HG03442 (cell line): ENCODE measurements around the gene ITGA5.

ENCODE experiments used
- ATAC-seq: cut with Tn5 transposase; IDR thresholded peaks from one replicate; pipeline ENCODE4 v1.9.1; 2021; ENCODE audit warnings: mild to moderate bottlenecking, moderate library complexity; ENCODE audit not compliant: unreplicated experiment

The ITGA5 gene

DNA sequence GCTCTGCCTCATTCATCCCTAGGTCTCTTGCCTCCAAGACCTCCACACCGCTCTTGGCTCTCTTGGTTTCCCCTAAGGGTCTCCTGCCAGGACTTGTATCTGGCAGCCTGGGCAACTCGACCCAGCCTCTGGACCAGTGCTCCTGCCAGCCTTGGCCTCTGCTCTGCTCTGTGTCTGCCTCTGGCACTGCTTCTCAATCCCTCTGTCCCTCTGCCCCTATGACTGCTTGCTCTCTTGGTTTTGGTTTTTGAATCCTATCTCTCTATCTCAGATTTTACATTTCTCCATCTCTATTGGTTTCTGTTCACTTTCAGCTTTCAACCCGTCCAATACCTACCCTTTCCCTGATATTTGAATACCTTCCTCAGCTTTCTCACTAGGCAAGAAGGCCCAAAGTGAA is 6.3 kb downstream of the ITGA5 start:
- no peak for ATAC-seq

- no peak for ATAC-seq
Observed at GRCh38 chr12:54412348-54412747, 6.7 kb downstream of the ITGA5 start.

DNA sequence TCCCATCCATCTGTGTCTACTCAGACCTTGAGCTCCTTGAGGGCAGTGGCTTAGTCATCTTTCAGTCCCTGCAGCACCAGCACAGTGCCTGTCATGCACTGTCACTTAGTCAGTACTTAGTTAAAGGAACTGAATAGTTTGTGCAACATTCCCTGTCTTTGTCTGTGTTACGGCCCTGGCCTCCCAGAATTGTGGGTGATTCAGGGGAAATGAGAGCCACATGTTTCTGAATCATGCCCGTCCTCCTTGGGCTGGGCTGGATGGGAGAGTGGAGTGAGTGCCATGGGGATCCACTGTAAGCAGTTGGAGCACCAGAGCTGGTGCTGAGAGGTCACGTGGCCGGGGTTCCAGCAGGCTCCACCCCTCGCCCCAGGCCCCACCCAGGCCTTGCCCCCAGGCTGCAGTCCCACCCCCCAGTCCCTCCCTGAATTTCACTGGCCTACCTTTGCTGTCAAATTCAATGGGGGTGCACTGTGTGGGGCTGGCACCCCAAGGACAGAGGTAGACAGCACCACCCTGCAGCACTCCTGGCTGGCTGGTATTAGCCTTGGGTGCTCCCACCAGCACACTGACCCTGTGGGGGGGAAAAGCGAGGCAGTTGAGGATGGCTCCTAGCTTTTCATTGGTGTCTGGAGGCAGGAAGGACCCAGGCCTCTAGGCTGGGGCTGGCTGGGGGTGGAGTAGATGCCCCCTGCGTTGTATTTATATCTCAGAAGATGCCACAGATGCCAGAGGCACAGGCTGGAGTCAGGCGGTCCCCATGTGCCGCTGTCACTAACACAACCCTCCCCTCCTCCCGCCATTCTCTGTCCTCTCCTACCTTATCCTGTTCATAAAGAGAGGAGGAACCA is 7.5 kb downstream of the ITGA5 start:
- ATAC-seq = no peak

GRCh38 chr12:54409267-54409666 is 9.8 kb downstream of the ITGA5 start:
- ATAC-seq = no peak

DNA sequence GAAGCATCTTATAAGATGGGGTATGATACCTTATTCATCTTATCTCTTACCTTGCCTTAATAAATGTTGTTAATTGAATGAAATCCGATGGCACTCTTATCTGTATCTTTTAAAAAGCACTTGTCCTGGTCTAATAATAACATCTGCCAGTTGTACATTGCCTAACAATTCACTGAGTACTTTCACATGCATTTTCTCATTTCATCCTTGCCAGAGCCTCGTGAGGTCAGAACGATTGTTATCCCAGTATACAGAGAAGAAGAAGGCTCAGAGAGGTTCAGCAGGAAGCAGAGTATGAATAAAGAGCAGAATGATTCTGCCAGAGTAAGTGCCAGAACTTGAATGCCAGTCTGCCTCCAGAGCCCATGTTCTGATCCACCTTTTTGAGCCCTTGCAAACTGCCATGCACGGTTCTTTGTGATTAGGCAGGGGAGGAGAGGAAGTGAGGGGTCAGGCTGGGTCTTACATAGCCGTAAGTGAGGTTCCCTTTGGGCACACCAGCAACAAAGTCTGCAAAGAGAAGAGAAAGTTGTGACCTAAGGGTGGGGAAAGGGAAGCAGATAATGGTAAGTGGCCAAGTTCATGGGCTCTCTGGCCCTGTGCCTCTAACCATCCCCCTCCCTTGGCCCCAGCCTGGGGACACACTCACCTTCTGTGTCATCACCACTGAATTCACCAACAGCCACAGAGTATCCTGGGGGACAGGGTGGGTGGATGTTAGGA is 11.7 kb downstream of the ITGA5 start:
- no peak for ATAC-seq

- no peak for ATAC-seq
Observed at GRCh38 chr12:54405573-54405972, 13.5 kb downstream of the ITGA5 start.

DNA sequence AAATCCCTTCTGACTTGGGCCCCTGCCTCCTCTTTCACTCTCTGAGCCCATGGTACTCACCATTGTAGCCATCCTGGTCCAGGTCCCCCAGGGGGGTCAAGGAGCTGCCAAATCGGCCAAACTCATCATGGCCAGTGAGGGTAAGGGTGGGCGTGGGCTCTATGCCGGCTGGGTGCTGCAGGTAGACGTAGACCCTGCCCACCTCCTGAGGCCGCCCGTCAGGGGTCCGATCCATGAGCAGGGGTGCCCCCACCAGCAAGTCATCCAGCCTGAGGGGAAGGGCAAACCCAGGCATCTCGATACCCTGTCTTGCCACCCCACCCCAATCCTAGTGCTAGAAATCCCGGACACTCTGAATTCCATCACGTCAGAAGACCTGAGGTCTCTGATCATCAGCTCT is 14.0 kb downstream of the ITGA5 start:
- no peak for ATAC-seq

GRCh38 chr12:54404061-54405004 is 14.7 kb downstream of the ITGA5 start:
- no peak for ATAC-seq

DNA sequence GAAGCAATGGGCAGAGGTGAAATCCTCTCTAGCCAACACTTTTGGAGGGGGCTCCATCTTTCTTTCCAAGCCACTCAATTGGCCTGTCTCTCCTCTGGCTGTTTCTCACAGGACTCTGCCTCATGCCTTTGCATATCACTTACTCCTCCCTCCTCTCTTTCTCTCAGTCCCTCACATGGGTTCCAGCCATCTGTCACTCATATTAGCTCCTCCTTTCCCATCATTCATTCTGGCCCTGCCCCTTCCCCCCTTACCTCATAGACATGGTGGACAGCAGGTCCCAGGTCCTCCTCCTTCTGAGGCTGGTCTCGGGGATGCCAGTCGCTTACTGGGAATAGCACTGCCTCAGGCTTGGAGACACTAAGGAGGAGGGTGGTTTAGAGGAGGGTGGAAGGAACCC is 17.9 kb downstream of the ITGA5 start:
- ATAC-seq = no peak

DNA sequence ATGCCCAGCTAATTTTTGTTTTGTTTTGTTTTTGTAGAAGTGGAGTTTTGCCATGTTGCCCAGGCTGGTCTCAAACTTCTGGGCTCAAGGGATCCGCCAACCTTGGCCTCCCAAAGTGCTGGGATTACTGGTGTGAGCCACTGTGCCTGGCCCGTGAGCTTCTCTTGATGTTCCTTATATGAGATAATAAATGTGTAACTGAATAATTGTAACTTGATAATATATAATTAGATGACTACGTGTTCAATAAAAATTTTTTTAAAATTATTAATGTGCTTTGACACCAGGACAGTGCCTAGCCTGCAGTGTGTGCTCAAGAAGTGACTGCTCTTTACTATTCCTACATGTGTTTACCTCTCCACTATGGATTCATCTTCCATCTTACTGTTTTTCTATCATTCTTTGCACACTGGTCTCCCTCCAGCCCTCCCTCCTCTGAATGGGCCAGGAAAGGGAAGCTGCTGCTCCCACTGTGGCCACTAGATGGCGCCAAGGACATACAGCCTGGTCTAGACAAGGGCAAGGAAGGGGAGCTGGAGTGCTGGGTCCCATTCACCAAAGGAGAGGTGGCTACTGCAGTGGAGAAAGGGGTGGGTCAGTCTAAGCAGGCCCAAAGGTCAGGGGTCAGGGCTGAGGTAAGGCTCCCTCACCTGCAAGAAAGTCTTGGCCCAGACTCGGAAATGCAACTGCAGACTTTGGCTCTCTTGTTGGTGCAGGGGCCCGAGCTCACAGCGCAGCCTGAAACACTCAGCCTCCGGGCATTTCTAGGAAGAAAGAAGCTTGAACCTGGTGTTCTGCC is 19.9 kb downstream of the ITGA5 start:
- peak; percentile 79 for ATAC-seq

DNA sequence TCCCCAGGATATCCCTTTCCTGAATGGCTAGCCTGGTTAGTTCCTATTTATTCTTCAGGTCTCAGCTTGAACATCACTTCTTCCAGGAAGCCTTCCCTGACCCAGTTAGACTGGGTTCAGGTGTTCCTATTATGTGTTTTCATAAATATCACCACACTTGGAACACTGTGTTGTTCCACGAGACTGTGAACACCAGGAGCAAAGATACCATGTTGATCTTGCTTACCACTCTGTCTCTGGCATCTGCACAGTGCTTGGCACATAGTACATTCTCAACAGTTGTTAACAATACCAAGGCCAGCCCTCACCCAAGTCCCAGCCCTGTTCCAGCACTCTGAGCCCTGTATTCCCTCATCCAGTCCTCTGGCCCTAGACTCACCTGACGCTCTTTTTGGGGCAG is 20.8 kb downstream of the ITGA5 start:
- no peak for ATAC-seq

- no peak for ATAC-seq
Observed at GRCh38 chr12:54397157-54397556, 21.9 kb downstream of the ITGA5 start.

DNA sequence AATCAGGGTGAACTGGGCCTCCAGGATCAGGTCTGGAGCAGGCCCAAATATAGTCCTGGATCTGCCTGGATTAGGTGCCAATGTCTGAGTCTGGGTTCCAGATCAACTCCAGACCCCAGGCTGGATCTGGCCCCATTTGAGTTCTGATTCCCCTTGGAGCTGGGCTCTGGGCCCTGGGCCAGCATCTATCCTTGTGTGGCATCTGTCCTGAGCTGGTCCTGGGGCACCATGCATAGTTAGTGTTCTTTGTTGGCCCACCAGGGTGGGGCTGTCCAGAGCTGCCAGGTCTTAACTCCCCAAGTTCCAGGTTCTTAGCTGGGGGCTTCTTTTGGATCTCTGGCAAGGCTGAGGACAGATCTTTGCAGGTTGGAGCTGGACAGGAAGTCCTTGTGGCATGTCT is 23.5 kb downstream of the ITGA5 start:
- no peak for ATAC-seq

GRCh38 chr12:54394986-54395385 is 24.1 kb downstream of the ITGA5 start:
- ATAC-seq = no peak

GRCh38 chr12:54394281-54394719 is 24.8 kb downstream of the ITGA5 start:
- ATAC-seq = no peak

DNA sequence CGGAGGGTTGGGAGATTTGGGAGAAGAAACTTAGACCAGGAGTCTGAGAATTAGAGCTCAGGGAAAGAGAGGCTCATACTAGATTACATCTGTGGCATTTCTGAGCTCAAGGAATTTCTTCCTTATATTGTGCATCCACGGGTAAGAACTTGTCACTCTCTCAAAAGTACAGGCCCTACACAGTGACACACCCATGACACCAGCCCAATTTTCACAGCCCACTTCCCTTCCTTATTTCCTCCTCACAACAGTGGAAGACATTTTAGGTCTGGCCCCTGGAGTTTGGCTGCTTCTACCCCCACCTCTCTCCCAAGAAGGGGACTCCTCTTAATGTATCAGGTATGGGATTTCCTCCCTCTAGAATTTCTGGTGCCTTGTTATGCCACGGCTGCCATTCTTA is 25.3 kb downstream of the ITGA5 start:
- no peak for ATAC-seq

DNA sequence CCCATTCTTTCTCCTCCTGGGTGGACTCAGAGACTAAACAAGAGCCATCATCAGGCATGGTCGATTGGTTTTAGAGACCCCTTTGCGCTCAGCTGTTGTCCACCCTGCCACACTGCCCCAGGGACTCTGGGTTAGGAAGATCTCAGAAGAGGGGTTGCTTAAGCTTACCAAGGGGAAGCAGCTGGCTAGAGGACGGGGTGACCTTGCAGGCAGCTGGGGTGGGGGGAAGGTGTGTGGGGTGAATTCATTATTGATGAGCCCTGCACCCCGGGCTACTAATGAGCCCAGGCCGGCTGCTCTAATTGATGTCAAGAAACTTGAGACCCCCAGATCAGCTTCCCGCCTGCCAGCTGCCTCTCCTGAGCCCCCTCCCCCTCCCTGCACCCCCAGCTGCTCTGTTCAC is 25.9 kb downstream of the ITGA5 start:
- ATAC-seq = no peak

DNA sequence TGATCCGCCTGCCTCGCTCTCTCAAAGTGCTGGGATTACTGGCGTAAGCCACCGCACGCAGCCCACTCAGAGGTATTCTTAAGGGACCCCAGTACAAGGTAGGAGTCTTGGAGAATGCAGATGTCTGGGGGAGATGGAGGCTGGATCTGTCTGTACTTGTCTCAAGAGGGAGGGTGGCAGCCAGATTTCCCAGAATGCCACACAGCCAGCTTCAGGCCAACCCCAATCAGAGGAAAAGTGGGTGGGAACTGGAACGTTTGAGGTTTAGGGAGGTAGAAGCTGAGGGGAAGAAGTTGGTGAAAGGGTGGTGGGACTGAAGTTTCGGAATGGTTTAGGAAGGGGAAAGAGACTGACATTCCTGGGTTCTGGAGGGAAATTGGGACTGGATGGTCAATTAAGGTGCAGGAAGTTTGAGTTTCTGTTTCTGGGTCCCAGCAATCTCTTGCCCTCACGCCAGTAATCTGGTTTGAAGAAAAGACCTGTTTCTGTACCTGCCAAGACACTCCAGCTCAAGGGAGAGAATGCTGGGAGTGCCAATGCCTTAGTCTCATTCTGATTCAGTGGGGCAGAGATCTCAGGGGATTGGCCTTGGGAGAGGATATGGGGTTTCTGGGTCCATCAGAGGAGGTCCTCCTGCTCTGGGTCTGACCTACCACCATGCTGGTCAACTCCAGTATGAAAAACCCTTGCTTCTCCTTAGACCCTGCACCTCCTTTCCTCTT is 26.4 kb downstream of the ITGA5 start:
- no peak for ATAC-seq

GRCh38 chr12:54390668-54391551 is 28.2 kb downstream of the ITGA5 start:
- no peak for ATAC-seq
